NT2/D1 (cell line): ENCODE measurements around the gene CSF1R.

Source experiments
- DNase-seq: peaks from one replicate; pipeline ENCODE4 v3.0.0-alpha.2; 2011; ENCODE audit warnings: low read depth, low spot score
- H3K27me3 ChIP-seq: 2 replicates; pipeline ENCODE4 v1.6.0; 2011; ENCODE audit warnings: mild to moderate bottlenecking; ENCODE audit not compliant: insufficient read length, insufficient read depth
- H3K36me3 ChIP-seq: 2 replicates; pipeline ENCODE4 v1.6.1; 2011; ENCODE audit warnings: mild to moderate bottlenecking, low read length, mixed read lengths; ENCODE audit not compliant: insufficient read depth, insufficient read length
- H3K4me1 ChIP-seq: 2 replicates; pipeline ENCODE4 v1.5.1; 2011; ENCODE audit not compliant: insufficient read depth, insufficient read length
- H3K4me3 ChIP-seq: 2 replicates; pipeline ENCODE4 v1.5.1; 2011; ENCODE audit warnings: low read depth; ENCODE audit not compliant: insufficient read length
- H3K9ac ChIP-seq: 2 replicates; pipeline ENCODE4 v1.6.0; 2011; ENCODE audit warnings: low read depth; ENCODE audit not compliant: insufficient read length
- H3K9me3 ChIP-seq: 2 replicates; pipeline ENCODE4 v1.5.1; 2011; ENCODE audit warnings: mild to moderate bottlenecking, low read length; ENCODE audit not compliant: insufficient read depth
- SUZ12 ChIP-seq: IDR thresholded peaks from 2 replicates; pipeline ENCODE4 v1.6.1; 2011; ENCODE audit not compliant: insufficient read length, insufficient read depth; ENCODE audit errors: extremely low read depth
- YY1 ChIP-seq: IDR thresholded peaks from 2 replicates; pipeline ENCODE4 v1.6.1; 2011; ENCODE audit not compliant: insufficient read length, insufficient read depth
- ZNF274 ChIP-seq: IDR thresholded peaks from 2 replicates; pipeline ENCODE4 v1.6.1; 2011; ENCODE audit warnings: mild to moderate bottlenecking, low read depth, low read length

The CSF1R gene

GRCh38 chr5:150082889-150083288 is 3.5 kb downstream of the CSF1R start:
- H3K27me3 ChIP-seq: no peaks in the 10 kb centered on the region
- no peak overlapping the region for H3K4me3 ChIP-seq
- peaks cover 9% of the 10 kb centered on the region for H3K4me1 ChIP-seq
- TF ChIP-seq SUZ12: no peak
- no peak for TF ChIP-seq YY1
- TF ChIP-seq ZNF274: no peak
- no peaks in the 10 kb centered on the region for H3K36me3 ChIP-seq
- H3K9me3 ChIP-seq: no peaks in the 10 kb centered on the region
- H3K9ac ChIP-seq: no peak overlapping the region
- DNase-seq: no peak

- no peaks in the 10 kb centered on the region for H3K9me3 ChIP-seq
- H3K9ac ChIP-seq: no peak overlapping the region
- H3K4me1 ChIP-seq: peaks cover 9% of the 10 kb centered on the region
- no peaks in the 10 kb centered on the region for H3K36me3 ChIP-seq
- H3K27me3 ChIP-seq: no peaks in the 10 kb centered on the region
- DNase-seq: no peak
- H3K4me3 ChIP-seq: no peak overlapping the region
- TF ChIP-seq SUZ12 (no peak), YY1 (no peak), ZNF274 (no peak)
Measured at GRCh38 chr5:150082374-150082773, 4.0 kb downstream of the CSF1R start.

GRCh38 chr5:150081541-150082283 is 4.6 kb downstream of the CSF1R start:
- H3K36me3 ChIP-seq: no peaks in the 10 kb centered on the region
- no peak overlapping the region for H3K4me3 ChIP-seq
- no peak overlapping the region for H3K9ac ChIP-seq
- DNase-seq: no peak
- H3K27me3 ChIP-seq: no peaks in the 10 kb centered on the region
- H3K4me1 ChIP-seq: peaks cover 9% of the 10 kb centered on the region
- no peak for TF ChIP-seq ZNF274
- no peak for TF ChIP-seq SUZ12
- TF ChIP-seq YY1: no peak
- H3K9me3 ChIP-seq: no peaks in the 10 kb centered on the region

GRCh38 chr5:150080696-150081435 is 5.5 kb downstream of the CSF1R start:
- Histone ChIP-seq H3K9me3 (no peaks in the 10 kb centered on the region), H3K4me1 (peaks cover 9% of the 10 kb centered on the region), H3K4me3 (no peak overlapping the region), H3K27me3 (no peaks in the 10 kb centered on the region), H3K9ac (no peak overlapping the region), H3K36me3 (no peaks in the 10 kb centered on the region)
- TF ChIP-seq SUZ12 (no peak), ZNF274 (no peak), YY1 (no peak)
- DNase-seq: no peak

- no peak overlapping the region for H3K9ac ChIP-seq
- no peaks in the 10 kb centered on the region for H3K9me3 ChIP-seq
- no peaks in the 10 kb centered on the region for H3K27me3 ChIP-seq
- no peak overlapping the region for H3K4me3 ChIP-seq
- no peak for DNase-seq
- H3K4me1 ChIP-seq: peaks cover 9% of the 10 kb centered on the region
- TF ChIP-seq SUZ12: no peak
- no peak for TF ChIP-seq YY1
- TF ChIP-seq ZNF274: no peak
- no peaks in the 10 kb centered on the region for H3K36me3 ChIP-seq
Measured at GRCh38 chr5:150079909-150080461, 6.4 kb downstream of the CSF1R start.

- Histone ChIP-seq H3K4me1 (peaks cover 9% of the 10 kb centered on the region), H3K4me3 (no peak overlapping the region), H3K36me3 (no peaks in the 10 kb centered on the region), H3K27me3 (no peaks in the 10 kb centered on the region), H3K9ac (no peak overlapping the region), H3K9me3 (no peaks in the 10 kb centered on the region)
- TF ChIP-seq YY1 (no peak), ZNF274 (no peak), SUZ12 (no peak)
- DNase-seq: no peak
Measured at GRCh38 chr5:150078802-150079689, 7.3 kb downstream of the CSF1R start.
